Stomach (tissue), 4 donors: ENCODE data around the gene SYCP2.

Experiments
- CTCF ChIP-seq, 7 experiments: fragments of 450-650 bp in 4 of 7; fragments of 200-600 bp in 3 of 7; sonication (generic) in 3 of 7; IDR thresholded peaks; one replicate each; pipeline ENCODE4 v1.5.1; 2016 to 2019; ENCODE audit warnings: antibody characterized with exemption in 7 of 7, control low read depth in 2 of 7, mild to moderate bottlenecking in 1 of 7
- POLR2A ChIP-seq, 4 donors: fragments of 450-650 bp; IDR thresholded peaks; one replicate each; pipeline ENCODE4 v1.6.1; 2016; ENCODE audit warnings: antibody characterized with exemption in 4 of 4, control low read depth in 2 of 4, mild to moderate bottlenecking in 1 of 4, moderate library complexity in 1 of 4

GRCh38 chr20:59933296-59933848 is at the start of gene SYCP2:
- no peak for TF ChIP-seq CTCF (IDR thresholded peaks at IDR 0.05)
- no peak for TF ChIP-seq POLR2A (IDR thresholded peaks at IDR 0.05)
